NCI-H2029 (cell line): Measurements from ENCODE around the gene TLE2.

ENCODE experiments used
- DNase-seq: peaks from one replicate; lab custom pipeline; 2025; lab: John Stamatoyannopoulos, UW

Gene TLE2

DNA sequence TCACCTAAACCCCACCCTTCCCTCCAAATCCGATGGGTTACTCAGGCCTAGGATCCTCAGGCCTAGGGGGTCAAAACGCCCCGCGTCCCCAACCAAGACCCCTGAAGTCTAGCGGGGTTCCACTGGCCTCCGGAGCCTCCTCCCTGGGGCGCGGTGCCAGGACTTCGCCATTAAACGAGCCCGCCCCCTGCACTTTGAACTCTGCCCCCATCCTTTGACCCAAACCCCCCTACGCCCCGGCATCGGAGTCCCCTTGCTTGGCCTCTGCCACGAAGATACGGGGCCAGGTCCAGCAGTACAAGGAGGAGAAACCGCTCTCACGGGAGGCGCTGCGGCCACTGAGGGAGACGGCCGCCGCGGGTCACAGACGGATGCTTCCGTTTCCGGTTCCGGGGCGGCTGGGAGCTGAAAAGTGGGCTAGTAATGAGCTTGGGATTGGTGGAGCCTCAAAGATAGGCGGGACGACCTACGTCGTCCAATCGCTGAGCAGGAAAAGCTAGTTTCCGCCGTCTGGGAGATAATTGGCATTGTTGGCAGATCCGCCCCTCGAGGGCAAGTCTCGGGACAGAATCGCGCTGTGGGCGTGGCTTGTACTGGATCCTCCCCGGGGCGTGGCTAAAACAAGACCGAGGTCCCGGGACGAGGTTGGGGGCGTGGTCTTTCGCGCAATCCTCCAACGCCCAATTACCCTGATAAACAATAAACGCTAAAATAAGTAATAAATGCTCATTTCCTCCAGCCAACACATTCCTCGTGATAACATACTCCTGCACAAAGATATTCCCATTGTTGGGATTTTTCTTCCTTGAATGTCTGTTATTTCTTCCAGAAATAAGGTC, 78.6 kb downstream of the TLE2 start:
- DNase-seq, result peak; percentile 99

DNA sequence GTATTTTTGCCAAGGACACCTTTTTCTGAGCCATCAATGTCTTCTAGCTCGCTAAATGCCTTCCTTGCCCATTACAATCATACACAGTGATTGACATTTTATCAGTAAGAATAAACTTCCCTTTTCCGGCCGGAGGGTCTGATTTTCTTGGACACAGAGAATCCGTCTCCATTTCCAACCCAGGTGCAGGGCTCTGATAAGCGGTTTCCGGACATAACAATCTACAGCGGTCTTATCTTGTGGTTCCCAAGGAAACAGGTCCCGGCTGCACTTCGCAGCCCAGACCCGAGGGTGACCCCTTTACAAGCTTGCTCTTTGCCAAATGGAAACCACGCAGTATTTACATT, 79.2 kb downstream of the TLE2 start:
- no peak for DNase-seq
